22Rv1 (cell line): ENCODE measurements around the gene FBXL4.

Source experiments
- H3K27ac ChIP-seq: fragments of 450-650 bp; 2 replicates; pipeline ENCODE4 v1.5.1; 2017
- CTCF ChIP-seq: fragments of 450-650 bp; IDR thresholded peaks from 2 replicates; pipeline ENCODE4 v1.5.1; 2017; ENCODE audit warnings: mild to moderate bottlenecking
- ZFX ChIP-seq: fragments of 450-650 bp; IDR thresholded peaks from 2 replicates; pipeline ENCODE4 v1.6.1; 2017; ENCODE audit warnings: antibody characterized with exemption, borderline replicate concordance

FBXL4 gene

GRCh38 chr6:98946266-98946878, 1.4 kb downstream of the FBXL4 start:
- TF ChIP-seq ZFX = no peak
- no peak for TF ChIP-seq CTCF

DNA sequence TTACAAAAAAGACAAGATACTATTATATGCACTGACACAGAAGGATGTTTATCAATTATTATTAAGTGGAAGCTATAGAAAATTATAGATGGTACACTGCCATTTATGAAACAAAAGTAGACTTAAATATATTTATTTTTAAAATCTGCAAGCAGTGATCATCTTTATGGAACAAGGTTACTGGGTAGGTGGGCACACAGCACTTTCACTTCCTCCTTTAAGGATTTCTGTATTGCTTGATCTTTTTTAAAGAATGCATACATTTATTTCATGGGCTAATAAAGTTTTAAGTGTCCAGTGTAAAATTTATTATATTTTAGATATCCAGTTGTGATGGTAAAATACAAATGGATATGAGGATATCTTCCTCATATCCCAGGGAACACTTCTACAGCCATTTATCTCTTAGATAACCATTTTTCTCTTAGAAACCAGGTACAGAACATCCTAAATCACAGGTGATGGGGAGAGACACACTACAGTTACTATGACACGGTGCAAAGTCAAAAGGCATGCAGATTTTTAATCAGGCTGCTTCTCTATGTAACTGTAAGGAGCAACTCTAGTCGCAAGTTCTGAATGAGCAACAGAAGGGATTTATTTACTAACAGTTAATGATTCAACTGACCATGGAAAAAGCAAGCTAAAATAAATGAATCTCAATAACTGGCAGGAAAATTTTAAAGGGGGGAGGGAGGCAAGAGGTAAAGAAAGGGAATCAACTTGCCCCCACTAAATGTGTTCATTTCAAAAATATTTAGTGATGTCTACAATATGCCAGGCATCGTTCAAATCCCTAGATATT, 2.2 kb downstream of the FBXL4 start:
- no peak for TF ChIP-seq ZFX
- TF ChIP-seq CTCF = no peak
- H3K27ac ChIP-seq = peak overlapping the region; percentile 79

More at GRCh38 chr6:98946266-98946878, 1.4 kb downstream of the FBXL4 start:
- peak overlapping the region; percentile 79 for H3K27ac ChIP-seq

DNA sequence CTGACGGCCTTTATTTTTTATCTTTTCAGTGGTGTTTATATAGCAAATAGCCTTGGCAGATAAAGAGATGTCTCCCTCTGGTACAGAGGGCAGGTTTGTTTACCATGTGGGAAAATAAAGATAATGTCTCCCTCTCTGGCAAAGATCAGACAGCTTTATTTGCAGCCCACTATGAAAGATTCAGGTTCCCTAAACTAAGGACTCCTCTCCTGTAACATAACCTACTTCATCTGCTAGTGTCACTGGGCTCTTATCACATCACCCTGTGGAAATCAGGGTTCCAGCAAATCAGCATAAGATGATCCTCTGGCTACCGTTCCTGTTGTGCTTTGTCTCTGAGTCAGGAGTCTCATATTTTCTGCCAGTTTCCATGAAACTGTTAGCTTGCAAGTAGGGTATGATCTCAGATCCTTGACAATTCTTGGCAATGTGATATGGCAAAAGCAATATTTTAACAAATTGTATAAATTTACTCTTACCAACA, 3.1 kb downstream of the FBXL4 start:
- TF ChIP-seq ZFX (no peak), CTCF (no peak)
- H3K27ac ChIP-seq = peak overlapping the region; percentile 79

- H3K27ac ChIP-seq = peak overlapping the region; percentile 79
- TF ChIP-seq ZFX (no peak), CTCF (no peak)
These were observed 3.6 kb downstream of the FBXL4 start for GRCh38 chr6:98944168-98944567.

DNA sequence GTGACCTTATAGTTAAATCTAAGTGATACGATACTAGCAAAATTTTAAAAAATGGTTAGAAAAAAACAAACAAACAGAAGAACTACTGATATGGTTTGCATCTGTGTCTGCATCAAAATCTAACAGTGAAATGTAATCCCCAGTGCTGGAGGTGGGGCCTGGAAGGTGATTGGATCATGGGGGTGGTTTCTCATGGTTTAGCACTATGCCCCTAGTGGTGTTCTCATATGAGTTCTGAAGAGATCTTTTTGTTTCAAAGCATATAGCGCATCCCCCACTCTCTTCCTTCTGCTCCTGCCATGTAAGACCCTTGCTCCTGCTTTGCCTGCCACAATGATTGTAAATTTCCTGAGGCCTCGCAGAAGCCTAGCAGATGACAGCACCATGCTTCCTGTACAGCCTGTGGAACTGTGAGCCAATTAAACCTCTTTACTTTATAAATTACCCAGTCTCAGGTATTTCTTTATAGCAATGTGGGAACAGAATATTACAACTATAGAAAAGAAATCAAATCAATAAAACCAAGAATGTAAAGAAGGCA, 5.4 kb downstream of the FBXL4 start:
- no peak overlapping the region for H3K27ac ChIP-seq
- TF ChIP-seq ZFX (no peak), CTCF (peak; percentile 9; the same call in 1 of the 2 replicates)

DNA sequence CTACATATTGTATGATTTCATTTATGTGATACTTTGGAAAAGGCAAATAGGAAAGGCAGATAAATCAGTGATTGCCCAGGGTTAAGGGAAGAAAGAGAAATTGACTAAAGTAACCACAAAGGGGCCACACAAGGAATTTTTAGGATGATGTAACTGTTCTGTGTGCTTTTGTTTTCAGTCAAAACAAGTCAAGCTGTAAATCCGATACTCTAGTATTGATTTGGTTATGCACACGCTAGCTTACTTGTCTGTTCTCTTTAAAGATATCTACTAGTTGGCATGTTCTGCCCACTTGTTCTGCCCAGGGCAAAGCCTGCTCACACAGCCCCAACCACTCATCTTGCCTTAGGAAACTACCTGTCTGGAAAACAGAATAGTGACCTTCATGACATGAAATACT, 6.4 kb downstream of the FBXL4 start:
- H3K27ac ChIP-seq = no peak overlapping the region
- TF ChIP-seq CTCF = no peak
- no peak for TF ChIP-seq ZFX

DNA sequence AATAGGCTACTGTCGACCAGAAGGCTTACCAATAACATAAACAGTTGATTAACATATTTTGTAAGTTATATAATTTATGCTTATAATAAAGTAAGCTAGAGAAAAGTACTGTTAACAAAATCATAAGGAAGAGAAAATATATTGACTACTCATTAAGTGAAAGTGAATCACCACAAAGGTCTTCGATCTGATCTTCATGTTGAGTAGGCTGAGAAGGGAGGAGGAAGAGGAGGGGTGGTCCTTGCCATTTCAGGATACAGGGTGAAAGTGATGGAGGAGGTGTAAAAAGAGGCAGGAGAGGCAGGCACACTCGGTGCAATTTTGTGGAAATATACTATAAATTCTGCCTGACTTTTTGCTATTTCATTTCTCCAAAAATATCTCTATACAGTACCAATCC, 10.4 kb downstream of the FBXL4 start:
- H3K27ac ChIP-seq = no peak overlapping the region
- no peak for TF ChIP-seq CTCF
